ENCODE measurements around the gene SLMAP.
"Not testable (repeated sequence)": the region's sequence is repeated elsewhere in the genome, so short reads cannot be mapped to it uniquely, and the experiment has no call there.

Gene SLMAP

GRCh38 chr3:57794951-57795350 lies 38.8 kb downstream of the SLMAP start:
- DNase-seq = no peak

- no peak for DNase-seq
These were observed 40.2 kb downstream of the SLMAP start for GRCh38 chr3:57796261-57796660.

- DNase-seq = no peak
These were observed 41.8 kb downstream of the SLMAP start for GRCh38 chr3:57797701-57798487.

- no peak for DNase-seq
These were observed 47.6 kb downstream of the SLMAP start for GRCh38 chr3:57803647-57804081.

- no peak for DNase-seq
These were observed 49.2 kb downstream of the SLMAP start for GRCh38 chr3:57805266-57805665.

GRCh38 chr3:57805674-57806073 lies 49.6 kb downstream of the SLMAP start:
- DNase-seq = no peak

GRCh38 chr3:57806195-57806594 lies 50.1 kb downstream of the SLMAP start:
- not testable (repeated sequence) for DNase-seq

GRCh38 chr3:57808961-57809608 lies 53.0 kb downstream of the SLMAP start:
- no peak for DNase-seq

- no peak for DNase-seq
These were observed 53.5 kb downstream of the SLMAP start for GRCh38 chr3:57809609-57809968.

- no peak for DNase-seq
These were observed 53.9 kb downstream of the SLMAP start for GRCh38 chr3:57810048-57810447.

GRCh38 chr3:57810471-57811137 lies 54.5 kb downstream of the SLMAP start:
- DNase-seq = no peak

- DNase-seq = no peak
These were observed 58.9 kb downstream of the SLMAP start for GRCh38 chr3:57815036-57815435.

- DNase-seq = no peak
These were observed 60.5 kb downstream of the SLMAP start for GRCh38 chr3:57816471-57817095.

- no peak for DNase-seq
These were observed 62.7 kb downstream of the SLMAP start for GRCh38 chr3:57818772-57819171.

GRCh38 chr3:57820479-57820878 lies 64.4 kb downstream of the SLMAP start:
- no peak for DNase-seq

GRCh38 chr3:57821765-57822164 lies 65.7 kb downstream of the SLMAP start:
- DNase-seq = no peak

- no peak for DNase-seq
These were observed 66.6 kb downstream of the SLMAP start for GRCh38 chr3:57822686-57823085.

- no peak for DNase-seq
These were observed 69.0 kb downstream of the SLMAP start for GRCh38 chr3:57825116-57825515.

GRCh38 chr3:57826245-57826951 lies 70.3 kb downstream of the SLMAP start:
- no peak for DNase-seq

GRCh38 chr3:57826952-57827723 lies 71.0 kb downstream of the SLMAP start:
- no peak for DNase-seq

- no peak for DNase-seq
These were observed 71.6 kb downstream of the SLMAP start for GRCh38 chr3:57827757-57828156.

GRCh38 chr3:57832486-57832885 lies 76.4 kb downstream of the SLMAP start:
- no peak for DNase-seq
